GM19193 (cell line): ENCODE data around the gene PROC.

ENCODE experiments used
- POLR2A ChIP-seq: IDR thresholded peaks from 4 replicates; pipeline ENCODE4 v1.6.1; 2011; ENCODE audit not compliant: insufficient read depth, insufficient read length; ENCODE audit errors: extremely low read depth

Gene PROC

GRCh38 chr2:127419448-127420038, 1.3 kb downstream of the PROC start:
- TF ChIP-seq POLR2A: no peak

DNA sequence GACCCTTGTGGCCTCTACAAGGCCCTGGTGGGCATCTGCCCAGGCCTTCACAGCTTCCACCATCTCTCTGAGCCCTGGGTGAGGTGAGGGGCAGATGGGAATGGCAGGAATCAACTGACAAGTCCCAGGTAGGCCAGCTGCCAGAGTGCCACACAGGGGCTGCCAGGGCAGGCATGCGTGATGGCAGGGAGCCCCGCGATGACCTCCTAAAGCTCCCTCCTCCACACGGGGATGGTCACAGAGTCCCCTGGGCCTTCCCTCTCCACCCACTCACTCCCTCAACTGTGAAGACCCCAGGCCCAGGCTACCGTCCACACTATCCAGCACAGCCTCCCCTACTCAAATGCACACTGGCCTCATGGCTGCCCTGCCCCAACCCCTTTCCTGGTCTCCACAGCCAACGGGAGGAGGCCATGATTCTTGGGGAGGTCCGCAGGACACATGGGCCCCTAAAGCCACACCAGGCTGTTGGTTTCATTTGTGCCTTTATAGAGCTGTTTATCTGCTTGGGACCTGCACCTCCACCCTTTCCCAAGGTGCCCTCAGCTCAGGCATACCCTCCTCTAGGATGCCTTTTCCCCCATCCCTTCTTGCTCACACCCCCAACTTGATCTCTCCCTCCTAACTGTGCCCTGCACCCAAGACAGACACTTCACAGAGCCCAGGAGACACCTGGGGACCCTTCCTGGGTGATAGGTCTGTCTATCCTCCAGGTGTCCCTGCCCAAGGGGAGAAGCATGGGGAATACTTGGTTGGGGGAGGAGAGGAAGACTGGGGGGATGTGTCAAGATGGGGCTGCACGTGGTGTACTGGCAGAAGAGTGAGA, 2.0 kb downstream of the PROC start:
- no peak for TF ChIP-seq POLR2A

DNA sequence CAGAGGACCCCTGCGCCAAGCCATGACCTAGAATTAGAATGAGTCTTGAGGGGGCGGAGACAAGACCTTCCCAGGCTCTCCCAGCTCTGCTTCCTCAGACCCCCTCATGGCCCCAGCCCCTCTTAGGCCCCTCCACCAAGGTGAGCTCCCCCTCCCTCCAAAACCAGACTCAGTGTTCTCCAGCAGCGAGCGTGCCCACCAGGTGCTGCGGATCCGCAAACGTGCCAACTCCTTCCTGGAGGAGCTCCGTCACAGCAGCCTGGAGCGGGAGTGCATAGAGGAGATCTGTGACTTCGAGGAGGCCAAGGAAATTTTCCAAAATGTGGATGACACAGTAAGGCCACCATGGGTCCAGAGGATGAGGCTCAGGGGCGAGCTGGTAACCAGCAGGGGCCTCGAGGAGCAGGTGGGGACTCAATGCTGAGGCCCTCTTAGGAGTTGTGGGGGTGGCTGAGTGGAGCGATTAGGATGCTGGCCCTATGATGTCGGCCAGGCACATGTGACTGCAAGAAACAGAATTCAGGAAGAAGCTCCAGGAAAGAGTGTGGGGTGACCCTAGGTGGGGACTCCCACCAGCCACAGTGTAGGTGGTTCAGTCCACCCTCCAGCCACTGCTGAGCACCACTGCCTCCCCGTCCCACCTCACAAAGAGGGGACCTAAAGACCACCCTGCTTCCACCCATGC, 3.0 kb downstream of the PROC start:
- TF ChIP-seq POLR2A: no peak

DNA sequence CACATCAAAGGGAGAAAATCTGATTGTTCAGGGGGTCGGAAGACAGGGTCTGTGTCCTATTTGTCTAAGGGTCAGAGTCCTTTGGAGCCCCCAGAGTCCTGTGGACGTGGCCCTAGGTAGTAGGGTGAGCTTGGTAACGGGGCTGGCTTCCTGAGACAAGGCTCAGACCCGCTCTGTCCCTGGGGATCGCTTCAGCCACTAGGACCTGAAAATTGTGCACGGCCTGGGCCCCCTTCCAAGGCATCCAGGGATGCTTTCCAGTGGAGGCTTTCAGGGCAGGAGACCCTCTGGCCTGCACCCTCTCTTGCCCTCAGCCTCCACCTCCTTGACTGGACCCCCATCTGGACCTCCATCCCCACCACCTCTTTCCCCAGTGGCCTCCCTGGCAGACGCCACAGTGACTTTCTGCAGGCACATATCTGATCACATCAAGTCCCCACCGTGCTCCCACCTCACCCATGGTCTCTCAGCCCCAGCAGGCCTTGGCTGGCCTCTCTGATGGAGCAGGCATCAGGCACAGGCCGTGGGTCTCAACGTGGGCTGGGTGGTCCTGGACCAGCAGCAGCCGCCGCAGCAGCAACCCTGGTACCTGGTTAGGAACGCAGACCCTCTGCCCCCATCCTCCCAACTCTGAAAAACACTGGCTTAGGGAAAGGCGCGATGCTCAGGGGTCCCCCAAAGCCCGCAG, 3.8 kb downstream of the PROC start:
- no peak for TF ChIP-seq POLR2A

DNA sequence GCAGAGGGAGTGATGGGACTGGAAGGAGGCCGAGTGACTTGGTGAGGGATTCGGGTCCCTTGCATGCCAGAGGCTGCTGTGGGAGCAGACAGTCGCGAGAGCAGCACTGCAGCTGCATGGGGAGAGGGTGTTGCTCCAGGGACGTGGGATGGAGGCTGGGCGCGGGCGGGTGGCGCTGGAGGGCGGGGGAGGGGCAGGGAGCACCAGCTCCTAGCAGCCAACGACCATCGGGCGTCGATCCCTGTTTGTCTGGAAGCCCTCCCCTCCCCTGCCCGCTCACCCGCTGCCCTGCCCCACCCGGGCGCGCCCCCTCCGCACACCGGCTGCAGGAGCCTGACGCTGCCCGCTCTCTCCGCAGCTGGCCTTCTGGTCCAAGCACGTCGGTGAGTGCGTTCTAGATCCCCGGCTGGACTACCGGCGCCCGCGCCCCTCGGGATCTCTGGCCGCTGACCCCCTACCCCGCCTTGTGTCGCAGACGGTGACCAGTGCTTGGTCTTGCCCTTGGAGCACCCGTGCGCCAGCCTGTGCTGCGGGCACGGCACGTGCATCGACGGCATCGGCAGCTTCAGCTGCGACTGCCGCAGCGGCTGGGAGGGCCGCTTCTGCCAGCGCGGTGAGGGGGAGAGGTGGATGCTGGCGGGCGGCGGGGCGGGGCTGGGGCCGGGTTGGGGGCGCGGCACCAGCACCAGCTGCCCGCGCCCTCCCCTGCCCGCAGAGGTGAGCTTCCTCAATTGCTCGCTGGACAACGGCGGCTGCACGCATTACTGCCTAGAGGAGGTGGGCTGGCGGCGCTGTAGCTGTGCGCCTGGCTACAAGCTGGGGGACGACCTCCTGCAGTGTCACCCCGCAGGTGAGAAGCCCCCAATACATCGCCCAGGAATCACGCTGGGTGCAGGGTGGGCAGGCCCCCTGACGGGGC, 4.6 kb downstream of the PROC start:
- no peak for TF ChIP-seq POLR2A

DNA sequence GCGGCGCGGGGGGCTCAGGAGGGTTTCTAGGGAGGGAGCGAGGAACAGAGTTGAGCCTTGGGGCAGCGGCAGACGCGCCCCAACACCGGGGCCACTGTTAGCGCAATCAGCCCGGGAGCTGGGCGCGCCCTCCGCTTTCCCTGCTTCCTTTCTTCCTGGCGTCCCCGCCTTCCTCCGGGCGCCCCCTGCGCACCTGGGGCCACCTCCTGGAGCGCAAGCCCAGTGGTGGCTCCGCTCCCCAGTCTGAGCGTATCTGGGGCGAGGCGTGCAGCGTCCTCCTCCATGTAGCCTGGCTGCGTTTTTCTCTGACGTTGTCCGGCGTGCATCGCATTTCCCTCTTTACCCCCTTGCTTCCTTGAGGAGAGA, 5.2 kb downstream of the PROC start:
- no peak for TF ChIP-seq POLR2A

DNA sequence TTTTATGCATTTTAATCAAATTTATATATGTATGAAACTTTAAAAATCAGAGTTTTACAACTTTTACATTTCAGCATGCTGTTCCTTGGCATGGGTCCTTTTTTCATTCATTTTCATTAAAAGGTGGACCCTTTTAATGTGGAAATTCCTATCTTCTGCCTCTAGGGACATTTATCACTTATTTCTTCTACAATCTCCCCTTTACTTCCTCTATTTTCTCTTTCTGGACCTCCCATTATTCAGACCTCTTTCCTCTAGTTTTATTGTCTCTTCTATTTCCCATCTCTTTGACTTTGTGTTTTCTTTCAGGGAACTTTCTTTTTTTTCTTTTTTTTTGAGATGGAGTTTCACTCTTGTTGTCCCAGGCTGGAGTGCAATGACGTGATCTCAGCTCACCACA, 5.7 kb downstream of the PROC start:
- TF ChIP-seq POLR2A: no peak

GRCh38 chr2:127424598-127425520, 6.6 kb downstream of the PROC start:
- TF ChIP-seq POLR2A: no peak

DNA sequence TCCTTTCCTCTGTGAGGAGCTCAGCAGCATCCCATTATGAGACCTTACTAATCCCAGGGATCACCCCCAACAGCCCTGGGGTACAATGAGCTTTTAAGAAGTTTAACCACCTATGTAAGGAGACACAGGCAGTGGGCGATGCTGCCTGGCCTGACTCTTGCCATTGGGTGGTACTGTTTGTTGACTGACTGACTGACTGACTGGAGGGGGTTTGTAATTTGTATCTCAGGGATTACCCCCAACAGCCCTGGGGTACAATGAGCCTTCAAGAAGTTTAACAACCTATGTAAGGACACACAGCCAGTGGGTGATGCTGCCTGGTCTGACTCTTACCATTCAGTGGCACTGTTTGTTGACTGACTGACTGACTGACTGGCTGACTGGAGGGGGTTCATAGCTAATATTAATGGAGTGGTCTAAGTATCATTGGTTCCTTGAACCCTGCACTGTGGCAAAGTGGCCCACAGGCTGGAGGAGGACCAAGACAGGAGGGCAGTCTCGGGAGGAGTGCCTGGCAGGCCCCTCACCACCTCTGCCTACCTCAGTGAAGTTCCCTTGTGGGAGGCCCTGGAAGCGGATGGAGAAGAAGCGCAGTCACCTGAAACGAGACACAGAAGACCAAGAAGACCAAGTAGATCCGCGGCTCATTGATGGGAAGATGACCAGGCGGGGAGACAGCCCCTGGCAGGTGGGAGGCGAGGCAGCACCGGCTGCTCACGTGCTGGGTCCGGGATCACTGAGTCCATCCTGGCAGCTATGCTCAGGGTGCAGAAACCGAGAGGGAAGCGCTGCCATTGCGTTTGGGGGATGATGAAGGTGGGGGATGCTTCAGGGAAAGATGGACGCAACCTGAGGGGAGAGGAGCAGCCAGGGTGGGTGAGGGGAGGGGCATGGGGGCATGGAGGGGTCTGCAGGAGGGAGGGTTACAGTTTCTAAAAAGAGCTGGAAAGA, 7.6 kb downstream of the PROC start:
- no peak for TF ChIP-seq POLR2A

GRCh38 chr2:127426501-127427354, 8.5 kb downstream of the PROC start:
- TF ChIP-seq POLR2A: no peak

- no peak for TF ChIP-seq POLR2A
Measured at GRCh38 chr2:127427376-127428056, 9.3 kb downstream of the PROC start.
